Cardiac septum (tissue), 1 donor: ENCODE measurements around the gene GTF2E1. TPM values are rescaled to one million over a fixed set of nuclear protein-coding genes. Genes with fewer than 3 reads are reported as not detected.
A peak's percentile ranks its signal among the peaks of the same experiment; 100 is the strongest.
"Not testable (repeated sequence)": the region's sequence is repeated elsewhere in the genome, so short reads cannot be mapped to it uniquely, and the experiment has no call there.

Experiments used
- DNase-seq: peaks from one replicate; pipeline ENCODE4 v3.0.0-alpha.2; 2020; ENCODE audit warnings: low spot score
- intact Hi-C: fragments of 100-400 bp; cut with DNase I; formaldehyde crosslinking; loops from one replicate; pipeline ENCODE4 v1.14.0; 2022
- long read RNA-seq: library from polyadenylated mRNA; unstranded; transcript quantifications from one replicate; pipeline ENCODE4 v2.0.0, GENCODE V29; 2021
- total RNA-seq: library from RNA; stranded (reverse); fragmentation: NEBNext Ultra II Directional; extraction: Animal tissue kit (Norgen Biotek cat#: 25700); gene quantifications from one replicate; pipeline ENCODE4 v1.2.1, GENCODE V29; 2021
- donor health status: DM: no; HTN: no; CAD: no.

The GTF2E1 gene
- total RNA-seq, result 13.2 TPM
- long read RNA-seq, transcript GTF2E1-201 (5 exons, 3,012 nt), result major isoform, 7 of 10 reads
- long read RNA-seq, partial matches to known transcripts, result 1 of 10 reads
- long read RNA-seq, other reads (novel, unspliced or antisense), result 2 of 10 reads

GRCh38 chr3:120742198-120742848 lies at the start of gene GTF2E1, which contains the start of gene RABL3:
Gene GTF2E1, plus strand, starts transcription at chr3:120742744. Its CDS starts 7,809 bp downstream, at chr3:120750553.
Gene RABL3, minus strand, starts transcription at chr3:120742516. Its CDS starts 9 bp downstream, at chr3:120742507.
- DNase-seq, result peak; percentile 98
- intact Hi-C loops, result loop anchor here (2.0 to 10.0 kb wide), 4 partner anchors 146 to 648 kb away; partner anchors contain the start of genes GSK3B and NDUFB4

- no peak for DNase-seq
- intact Hi-C loops, result no loop called here
Observed at GRCh38 chr3:120693439-120694171, 48.9 kb upstream of the GTF2E1 start.

- intact Hi-C loops, result no loop called here
- DNase-seq, result no peak
Observed at GRCh38 chr3:120699333-120699732, 43.2 kb upstream of the GTF2E1 start.

GRCh38 chr3:120705884-120706582 lies 36.5 kb upstream of the GTF2E1 start:
- intact Hi-C loops, result no loop called here
- DNase-seq, result no peak

- no peak for DNase-seq
- intact Hi-C loops, result no loop called here
Observed at GRCh38 chr3:120706950-120707349, 35.6 kb upstream of the GTF2E1 start.

- no peak for DNase-seq
- intact Hi-C loops, result no loop called here
Observed at GRCh38 chr3:120708408-120708807, 34.1 kb upstream of the GTF2E1 start.

GRCh38 chr3:120710369-120710768 lies 32.2 kb upstream of the GTF2E1 start:
- DNase-seq, result no peak
- intact Hi-C loops, result no loop called here

GRCh38 chr3:120713262-120713661 lies 29.3 kb upstream of the GTF2E1 start:
- intact Hi-C loops, result no loop called here
- DNase-seq, result no peak

GRCh38 chr3:120719167-120719834 lies 23.2 kb upstream of the GTF2E1 start:
- peak; percentile 76 for DNase-seq
- intact Hi-C loops, result not testable (repeated sequence)

- DNase-seq, result no peak
- intact Hi-C loops, result no loop called here
Observed at GRCh38 chr3:120726791-120727190, 15.8 kb upstream of the GTF2E1 start.

GRCh38 chr3:120730576-120731542 lies 11.7 kb upstream of the GTF2E1 start:
- intact Hi-C loops, result no loop called here
- no peak for DNase-seq

- intact Hi-C loops, DNase-seq: not testable (repeated sequence)
Observed at GRCh38 chr3:120738006-120738405, 4.5 kb upstream of the GTF2E1 start.

GRCh38 chr3:120741320-120741719 lies 1.2 kb upstream of the GTF2E1 start:
- DNase-seq, result no peak
- intact Hi-C loops, result loop anchor here (5.0 to 10.0 kb wide), 2 partner anchors 174 to 647 kb away; partner anchors contain the start of gene GSK3B

GRCh38 chr3:120741837-120742197 lies 727 bp upstream of the GTF2E1 start:
- intact Hi-C loops, result loop anchor here (2.0 to 10.0 kb wide), 4 partner anchors 145 to 647 kb away; partner anchors contain the start of genes GSK3B and NDUFB4
- no peak for DNase-seq

- intact Hi-C loops, result loop anchor here (2.0 to 10.0 kb wide), 4 partner anchors 146 to 648 kb away; partner anchors contain the start of genes GSK3B and NDUFB4
Observed at GRCh38 chr3:120742849-120743365, 363 bp downstream of the GTF2E1 start.

GRCh38 chr3:120743556-120744195 lies 1.1 kb downstream of the GTF2E1 start:
- intact Hi-C loops, result loop anchor here (2.0 to 10.0 kb wide), 4 partner anchors 147 to 649 kb away; partner anchors contain the start of genes GSK3B and NDUFB4
- DNase-seq, result no peak

More at GRCh38 chr3:120742849-120743365, 363 bp downstream of the GTF2E1 start:
- DNase-seq, result no peak

- intact Hi-C loops, result loop anchor here (10.0 kb wide), 1 partner anchor 651 kb away; the partner anchor contains the start of gene GSK3B
- DNase-seq, result no peak
Observed at GRCh38 chr3:120745466-120745865, 2.9 kb downstream of the GTF2E1 start.
